GM19395 (cell line): ENCODE measurements around the gene CERK.
"Not testable (repeated sequence)": the region's sequence is repeated elsewhere in the genome, so short reads cannot be mapped to it uniquely, and the experiment has no call there.

ENCODE experiments used
- ATAC-seq: cut with Tn5 transposase; IDR thresholded peaks from one replicate; pipeline ENCODE4 v1.9.1; 2021; ENCODE audit warnings: mild to moderate bottlenecking, moderate library complexity; ENCODE audit not compliant: unreplicated experiment

The CERK gene

GRCh38 chr22:46734213-46734722 is 3.8 kb downstream of the CERK start:
- not testable (repeated sequence) for ATAC-seq

DNA sequence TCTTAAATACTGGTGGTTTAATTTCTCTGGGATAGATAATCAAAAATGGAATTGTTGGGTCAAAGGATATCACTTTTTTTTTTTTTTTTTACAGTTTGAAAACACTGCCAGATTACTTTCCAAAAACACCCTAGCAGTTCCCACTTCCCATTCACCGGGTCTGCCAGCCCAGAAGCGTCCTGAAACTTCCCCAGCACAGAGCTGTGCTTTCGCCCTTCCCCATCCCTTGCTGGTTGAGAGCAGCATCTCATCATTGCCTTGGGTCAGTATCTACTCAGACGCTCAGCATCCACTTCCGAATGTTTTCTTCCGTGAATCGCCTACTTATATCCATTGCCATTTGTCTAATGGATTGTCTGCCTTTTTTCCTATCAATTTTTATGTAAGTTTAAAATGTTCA is 5.5 kb downstream of the CERK start:
- ATAC-seq, result no peak

DNA sequence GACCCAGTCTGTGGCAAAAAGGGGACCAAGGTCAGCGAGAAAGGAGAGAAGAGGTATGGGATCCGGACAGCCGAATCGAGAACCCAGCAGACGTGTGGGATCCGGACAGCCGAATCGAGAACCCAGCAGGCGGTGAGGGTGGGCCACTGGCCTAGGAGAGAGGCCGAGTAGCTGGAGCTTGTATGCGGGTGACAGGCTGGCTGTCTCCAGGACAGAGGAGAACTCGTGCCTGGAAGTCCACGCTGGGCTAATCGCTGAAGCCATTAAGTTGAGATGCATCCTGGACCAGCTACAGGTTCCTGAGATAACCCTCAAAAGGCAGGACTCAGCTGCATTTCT is 6.0 kb downstream of the CERK start:
- no peak for ATAC-seq

GRCh38 chr22:46731246-46732040 is 6.6 kb downstream of the CERK start:
- no peak for ATAC-seq

DNA sequence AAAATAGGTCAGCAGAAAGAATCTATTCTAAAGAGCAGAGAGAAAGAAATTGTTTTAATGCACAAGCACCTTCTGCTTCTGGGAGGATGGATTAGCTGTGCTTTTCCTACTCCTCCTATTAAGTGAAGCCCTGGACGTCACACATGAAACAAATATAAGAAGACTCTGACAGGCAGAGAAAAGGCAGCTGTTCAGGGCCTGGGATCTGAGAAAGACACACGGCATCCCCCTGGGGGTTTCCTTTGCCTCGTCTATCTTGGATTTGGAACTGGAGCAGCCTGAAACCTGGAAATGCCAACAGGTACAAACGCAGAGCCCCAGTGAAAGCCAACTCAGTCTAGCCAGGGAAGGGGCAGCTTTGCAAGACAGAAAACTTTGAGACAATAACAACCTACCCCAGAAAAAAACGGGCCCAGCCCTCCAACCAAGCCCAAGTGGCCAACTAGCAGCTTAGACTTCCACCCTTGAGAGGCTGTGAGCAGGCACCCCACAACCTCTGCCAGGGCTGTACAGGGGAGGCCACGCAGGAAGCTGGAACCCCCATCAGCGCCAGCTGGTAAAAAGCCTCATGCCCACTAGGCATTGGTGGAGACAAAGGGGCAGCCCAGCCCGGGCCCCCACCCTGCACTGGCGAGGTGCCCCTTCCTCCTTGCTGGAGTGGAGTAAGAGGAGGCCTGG is 7.3 kb downstream of the CERK start:
- ATAC-seq, result no peak

DNA sequence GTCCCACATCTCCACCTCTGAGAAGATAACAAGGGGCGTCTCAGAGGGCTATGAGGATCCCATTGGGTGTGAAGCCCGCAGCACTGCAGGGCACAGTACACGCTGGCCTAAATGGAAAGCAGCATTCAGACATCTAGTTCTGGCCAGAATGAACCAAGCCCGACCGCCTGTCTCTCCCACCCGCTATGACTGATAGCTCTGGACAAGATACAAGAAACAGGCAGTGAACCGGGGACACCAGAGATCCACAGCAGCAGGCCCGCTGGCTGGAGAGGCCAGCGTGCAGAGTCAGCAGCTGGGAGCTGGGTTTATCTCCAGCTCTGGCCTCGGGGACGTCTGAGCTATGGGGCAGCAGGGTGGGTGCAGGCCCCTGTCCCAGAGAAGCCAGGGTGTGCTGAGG is 9.6 kb downstream of the CERK start:
- ATAC-seq, result no peak

GRCh38 chr22:46727813-46728364 is 10.2 kb downstream of the CERK start:
- ATAC-seq, result no peak

DNA sequence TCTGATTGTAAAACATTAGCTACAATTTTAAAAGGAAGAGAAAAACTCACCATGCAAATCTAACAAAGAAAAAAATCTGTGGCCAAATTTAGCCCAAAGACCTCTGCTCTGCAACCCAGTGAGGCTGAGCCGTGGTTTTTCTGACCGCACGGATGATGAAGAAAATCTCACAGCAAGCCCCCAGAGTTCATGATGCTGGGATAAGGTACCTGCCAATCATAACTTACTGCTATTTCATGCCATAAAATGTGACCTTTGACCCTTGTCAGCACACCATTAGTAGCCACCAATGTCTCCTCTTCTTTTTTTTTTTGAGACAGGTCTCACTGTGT is 11.1 kb downstream of the CERK start:
- ATAC-seq, result no peak

- no peak for ATAC-seq
These were observed 11.7 kb downstream of the CERK start for GRCh38 chr22:46726066-46726985.

DNA sequence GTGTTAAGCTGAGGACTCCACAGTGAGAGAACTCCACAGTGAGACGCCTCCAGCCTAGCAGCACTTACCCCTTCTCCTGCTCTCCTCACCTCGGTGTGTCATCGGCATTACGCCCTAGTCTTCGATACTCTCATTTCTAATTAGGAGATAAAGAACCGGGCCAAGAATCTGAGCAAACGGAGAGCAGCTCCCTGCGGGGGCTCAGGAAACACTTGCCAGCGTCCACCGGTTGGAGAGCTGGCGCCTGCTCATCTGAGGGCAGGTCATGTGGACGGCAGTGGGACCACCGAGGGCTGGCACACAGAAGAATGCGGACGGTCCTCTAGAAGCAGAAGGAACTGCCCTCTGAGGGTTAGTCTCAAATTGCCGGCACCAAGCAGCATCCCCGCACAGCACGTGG is 13.0 kb downstream of the CERK start:
- no peak for ATAC-seq

- no peak for ATAC-seq
These were observed 14.2 kb downstream of the CERK start for GRCh38 chr22:46723882-46724281.

GRCh38 chr22:46721501-46722085 is 16.5 kb downstream of the CERK start:
- ATAC-seq, result no peak

- ATAC-seq, result no peak
These were observed 18.1 kb downstream of the CERK start for GRCh38 chr22:46719921-46720320.

DNA sequence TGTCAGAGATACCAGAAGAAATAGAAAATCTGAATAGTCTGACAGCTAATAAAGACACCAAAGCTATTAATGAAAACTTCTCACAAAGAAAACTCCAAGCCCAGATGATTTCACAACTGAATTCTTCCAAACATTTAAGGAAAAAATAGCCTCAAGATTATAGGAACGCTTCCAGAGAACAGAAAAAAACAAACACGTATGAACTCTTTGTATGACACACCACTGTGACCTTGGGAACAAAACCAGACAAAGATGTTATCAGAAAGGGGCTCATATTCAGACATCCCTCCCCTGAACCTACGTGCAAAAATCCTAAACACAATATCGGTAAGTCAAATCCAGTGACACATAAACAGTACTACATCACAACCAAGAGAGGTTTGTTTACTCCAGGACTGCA is 23.5 kb downstream of the CERK start:
- no peak for ATAC-seq

GRCh38 chr22:46712288-46712687 is 25.8 kb downstream of the CERK start:
- ATAC-seq, result no peak

GRCh38 chr22:46710806-46711205 is 27.2 kb downstream of the CERK start:
- ATAC-seq, result no peak

DNA sequence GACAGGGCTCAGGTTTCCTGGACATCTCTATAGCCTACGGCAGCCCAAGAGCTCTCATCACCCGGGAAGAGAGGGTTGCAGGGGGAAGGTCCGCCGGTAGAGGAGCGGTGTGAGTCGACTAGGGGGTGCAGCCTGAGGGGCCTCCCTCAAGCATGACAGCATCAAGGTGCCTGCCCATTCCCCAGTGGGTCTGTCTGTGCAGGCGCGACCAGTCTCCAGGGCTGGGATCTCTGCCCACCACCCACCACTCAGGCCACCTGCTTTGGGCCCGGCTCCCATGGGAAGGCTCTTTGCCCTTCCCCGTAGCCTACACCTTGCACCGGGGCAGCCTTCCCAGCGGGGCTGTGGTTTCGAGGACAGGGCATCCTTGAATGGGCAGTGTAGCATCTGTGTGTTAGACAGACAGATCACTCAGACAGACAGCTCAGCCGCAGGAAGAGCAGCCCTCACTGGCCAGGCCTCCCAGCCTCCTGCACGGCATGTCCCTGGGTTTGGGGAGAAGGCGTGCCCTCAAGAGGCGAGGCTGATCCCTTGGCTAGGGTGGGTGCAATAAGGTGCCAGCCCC is 29.2 kb downstream of the CERK start:
- ATAC-seq, result no peak

DNA sequence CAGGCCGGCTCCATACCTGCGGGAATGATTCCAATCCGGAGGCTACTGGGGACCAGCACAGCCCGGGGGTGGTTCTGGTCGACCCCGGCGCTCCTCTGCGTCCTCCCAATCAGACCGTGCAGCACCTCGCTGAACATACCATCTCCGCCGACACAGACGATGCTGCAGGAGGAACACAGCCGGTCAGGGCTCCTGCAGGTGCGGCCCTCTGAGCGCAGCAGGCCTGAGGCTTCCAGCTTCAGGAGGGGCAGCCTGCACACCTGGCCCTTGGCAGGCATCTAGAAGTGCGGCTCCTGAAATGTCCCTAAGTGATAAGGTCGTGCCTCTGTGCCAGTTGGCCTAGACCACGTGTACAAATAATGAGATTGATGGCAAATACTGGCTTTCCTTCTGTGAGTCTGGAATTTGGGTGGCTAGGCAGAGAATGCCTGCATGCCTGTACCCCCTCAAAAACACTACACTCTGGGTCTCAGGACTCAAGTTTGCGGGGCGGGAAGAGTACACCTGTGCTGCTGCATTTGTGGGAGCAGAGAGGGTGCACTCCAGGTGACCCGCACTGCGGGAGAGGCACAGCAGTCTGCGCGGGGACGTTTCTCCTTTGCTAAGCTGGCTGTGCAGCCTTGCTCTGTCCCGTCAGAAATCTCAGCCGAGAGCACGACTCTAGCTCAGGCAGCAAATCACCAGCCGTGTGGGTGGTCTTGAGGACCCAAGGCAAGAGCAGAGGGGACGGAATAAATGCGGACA is 30.1 kb downstream of the CERK start:
- no peak for ATAC-seq

DNA sequence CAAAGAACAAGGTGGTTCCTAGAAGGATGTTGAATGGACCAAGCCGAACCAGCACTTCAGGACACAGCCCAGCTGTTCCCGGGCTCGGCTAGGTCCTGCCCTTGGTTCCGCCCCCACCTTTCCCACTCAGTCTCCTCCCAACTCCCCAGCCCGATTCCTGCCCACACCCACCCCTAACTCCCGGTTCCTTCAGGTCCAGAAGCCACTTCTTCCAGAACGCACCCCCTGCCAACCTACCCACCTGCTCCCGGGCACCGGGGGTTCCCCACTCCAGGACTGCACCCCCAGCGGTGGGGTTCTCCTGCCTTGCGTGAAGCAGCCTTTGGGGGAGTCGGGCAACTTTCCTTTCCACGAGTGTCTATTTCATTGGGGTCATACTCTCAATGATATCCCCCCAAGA is 30.7 kb downstream of the CERK start:
- no peak for ATAC-seq

DNA sequence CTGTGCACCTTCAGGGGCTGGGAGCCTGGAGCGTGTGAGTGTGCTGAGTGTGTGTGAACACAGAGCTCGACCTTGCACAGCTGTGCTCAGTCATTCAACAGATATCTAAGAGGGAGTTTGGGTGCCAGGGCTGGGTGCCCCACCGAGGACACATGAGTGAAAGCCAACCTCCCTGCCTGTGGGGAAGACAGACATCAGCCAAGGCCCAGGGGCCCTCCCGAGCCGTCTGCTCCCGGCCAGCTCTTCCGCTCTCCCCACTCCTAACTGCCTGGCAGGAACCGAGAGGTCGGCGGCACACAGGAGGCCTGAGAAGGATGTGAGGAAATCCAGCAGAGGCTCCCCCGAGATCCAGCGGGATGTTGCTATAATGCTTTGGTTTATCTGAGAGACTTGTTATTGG is 32.0 kb downstream of the CERK start:
- ATAC-seq, result no peak
